IPS DF 4.7 (cell line): ENCODE measurements around the gene SEC63.
"Not testable (repeated sequence)": the region's sequence is repeated elsewhere in the genome, so short reads cannot be mapped to it uniquely, and the experiment has no call there.

ENCODE experiments used
- DNase-seq: peaks from one replicate; pipeline ENCODE4 v3.0.0-alpha.2; 2013; ENCODE audit warnings: low spot score; ENCODE audit errors: extremely low read depth

The SEC63 gene, protein sequence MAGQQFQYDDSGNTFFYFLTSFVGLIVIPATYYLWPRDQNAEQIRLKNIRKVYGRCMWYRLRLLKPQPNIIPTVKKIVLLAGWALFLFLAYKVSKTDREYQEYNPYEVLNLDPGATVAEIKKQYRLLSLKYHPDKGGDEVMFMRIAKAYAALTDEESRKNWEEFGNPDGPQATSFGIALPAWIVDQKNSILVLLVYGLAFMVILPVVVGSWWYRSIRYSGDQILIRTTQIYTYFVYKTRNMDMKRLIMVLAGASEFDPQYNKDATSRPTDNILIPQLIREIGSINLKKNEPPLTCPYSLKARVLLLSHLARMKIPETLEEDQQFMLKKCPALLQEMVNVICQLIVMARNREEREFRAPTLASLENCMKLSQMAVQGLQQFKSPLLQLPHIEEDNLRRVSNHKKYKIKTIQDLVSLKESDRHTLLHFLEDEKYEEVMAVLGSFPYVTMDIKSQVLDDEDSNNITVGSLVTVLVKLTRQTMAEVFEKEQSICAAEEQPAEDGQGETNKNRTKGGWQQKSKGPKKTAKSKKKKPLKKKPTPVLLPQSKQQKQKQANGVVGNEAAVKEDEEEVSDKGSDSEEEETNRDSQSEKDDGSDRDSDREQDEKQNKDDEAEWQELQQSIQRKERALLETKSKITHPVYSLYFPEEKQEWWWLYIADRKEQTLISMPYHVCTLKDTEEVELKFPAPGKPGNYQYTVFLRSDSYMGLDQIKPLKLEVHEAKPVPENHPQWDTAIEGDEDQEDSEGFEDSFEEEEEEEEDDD

DNA sequence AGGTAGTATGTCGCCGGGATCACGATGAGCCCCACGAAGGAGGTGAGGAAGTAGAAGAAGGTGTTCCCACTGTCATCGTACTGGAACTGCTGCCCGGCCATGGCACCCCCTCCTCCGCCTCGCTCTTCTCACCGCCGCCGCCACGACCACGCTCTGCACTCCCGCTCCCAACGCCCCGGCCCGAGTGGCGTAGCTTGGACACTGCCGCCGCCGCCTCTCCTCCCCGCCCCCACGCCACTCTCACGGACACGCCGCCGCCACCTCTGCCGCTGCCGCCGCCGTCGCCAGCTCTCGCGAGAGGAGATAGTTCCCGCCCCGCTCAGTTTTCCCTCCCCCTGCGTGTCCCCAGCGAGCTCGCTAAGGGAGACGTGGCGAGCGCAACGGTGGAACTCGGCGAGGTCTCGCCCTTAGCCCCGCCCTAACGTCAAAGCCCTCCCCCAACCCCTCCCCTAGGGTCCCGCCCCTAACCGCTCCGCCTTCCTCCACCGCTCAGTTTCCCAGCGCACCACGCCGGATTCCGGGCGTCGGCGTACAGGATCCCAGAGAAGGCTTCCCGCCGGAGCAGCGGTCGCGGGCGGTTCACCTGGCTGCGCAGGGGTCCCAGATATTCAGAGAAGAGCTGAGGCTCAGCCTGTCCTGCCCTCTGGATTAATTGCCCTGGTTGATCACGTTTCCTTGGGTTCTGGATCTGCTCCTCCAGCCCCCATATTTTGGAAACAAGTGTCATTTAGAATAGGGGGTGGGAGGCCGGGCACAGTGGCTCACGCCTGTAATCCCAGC is at the start of gene SEC63:
Gene SEC63, minus strand, starts transcription at position 300 of the 780 bp plus-strand sequence. Its CDS starts 199 bp downstream, at position 101.
- DNase-seq, result no peak

DNA sequence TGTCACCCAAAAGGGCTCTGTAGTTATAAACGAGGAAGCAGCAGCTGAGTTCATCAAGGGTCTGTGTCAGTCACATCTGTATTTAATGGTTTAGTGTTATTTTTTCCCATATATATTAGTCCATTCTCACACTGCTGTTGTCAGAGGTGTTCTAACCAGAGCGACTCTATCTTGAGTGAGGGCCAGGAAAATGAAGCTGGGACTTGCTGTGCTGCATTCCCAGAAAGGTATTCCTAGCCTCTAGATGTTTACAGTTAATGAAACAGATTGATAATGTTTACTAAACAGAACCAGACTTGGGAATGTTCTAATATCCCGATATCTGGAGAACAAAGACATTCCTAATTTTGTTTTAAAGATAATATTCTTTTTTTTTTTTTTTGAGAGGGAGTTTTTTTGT is 48.0 kb upstream of the SEC63 start:
- DNase-seq, result no peak

DNA sequence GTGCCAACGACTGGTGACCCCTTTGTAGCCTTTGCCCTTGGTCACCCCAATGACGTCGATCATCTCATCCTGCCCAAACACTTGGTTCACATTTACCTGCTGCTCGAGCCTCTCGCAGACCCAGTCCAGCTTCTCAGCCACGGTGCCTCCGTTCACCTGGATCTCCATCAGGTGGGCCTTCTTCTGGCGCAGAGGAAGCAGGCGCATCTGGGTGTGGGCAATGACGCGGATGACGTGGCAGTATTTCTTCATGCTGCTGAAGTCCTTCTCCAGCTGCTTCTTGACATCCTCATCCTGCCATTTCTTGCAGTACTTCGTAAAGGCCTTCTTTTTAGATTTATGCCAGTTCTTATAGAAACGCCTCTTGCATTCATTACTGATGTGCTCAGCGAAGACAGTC is 46.9 kb upstream of the SEC63 start:
- DNase-seq, result no peak

DNA sequence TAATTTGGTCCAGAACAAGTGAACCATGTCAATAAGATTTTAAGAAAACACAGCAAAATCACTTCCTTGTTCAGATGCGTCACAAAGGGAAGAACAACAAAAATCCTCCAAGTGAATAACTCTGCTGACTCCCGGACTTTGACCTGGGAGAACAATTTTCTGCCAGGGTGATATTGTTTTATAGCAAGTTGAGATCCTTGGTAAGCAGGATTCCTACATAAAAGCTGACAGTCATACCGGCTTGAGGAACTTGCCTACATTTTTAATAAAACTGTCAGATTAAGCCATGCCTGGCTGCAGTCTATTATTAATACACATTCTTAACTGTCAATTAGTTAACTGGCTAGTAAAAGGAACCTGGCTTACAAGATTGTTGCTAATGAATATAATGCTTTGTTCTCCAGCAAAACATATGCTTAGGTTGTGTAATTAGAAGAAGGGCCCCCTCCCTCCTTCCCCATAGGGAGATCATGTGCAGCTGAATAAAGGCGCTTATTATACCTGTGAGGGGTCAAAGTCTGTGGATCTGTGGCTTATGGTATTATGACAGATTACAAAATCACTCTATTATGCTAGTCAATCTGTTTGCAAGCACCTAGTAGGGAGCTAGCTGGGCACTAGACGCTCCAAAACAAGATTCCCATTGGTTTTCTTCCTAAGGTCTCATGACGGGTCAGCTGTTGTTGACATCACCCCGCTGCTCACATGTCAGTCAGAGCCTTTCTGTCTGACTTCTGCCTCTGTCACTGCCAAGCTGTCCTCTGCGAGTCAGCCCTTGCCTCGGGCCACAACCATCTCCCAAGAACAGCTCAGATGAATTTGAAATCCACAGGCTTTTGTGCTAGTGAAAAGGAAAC is 44.6 kb upstream of the SEC63 start:
- no peak for DNase-seq

DNA sequence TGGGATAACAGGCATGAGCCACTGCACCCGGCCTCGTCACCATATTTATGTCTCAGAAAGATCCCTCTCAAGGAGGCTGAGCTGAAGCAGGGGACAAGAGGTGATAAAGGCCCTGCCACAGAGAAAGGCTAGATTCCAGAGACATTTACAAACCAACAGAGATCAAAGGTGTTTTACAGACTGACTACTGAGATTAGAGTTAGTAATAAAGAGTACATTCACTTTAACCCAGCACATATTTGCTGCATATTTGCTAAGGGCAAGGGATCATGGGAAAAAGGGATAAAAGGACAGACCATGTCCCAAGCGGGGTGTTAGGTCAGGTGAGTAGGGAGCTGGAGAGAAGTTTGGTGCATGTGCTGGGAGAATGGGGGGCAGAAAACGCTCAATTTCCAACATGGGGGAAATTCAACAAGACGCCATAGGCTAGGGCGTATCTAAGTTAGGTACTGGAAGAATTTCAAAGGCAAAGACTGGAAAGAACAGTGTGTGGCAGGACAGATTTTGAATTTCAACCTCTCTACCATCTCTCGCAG is 43.8 kb upstream of the SEC63 start:
- DNase-seq, result no peak

DNA sequence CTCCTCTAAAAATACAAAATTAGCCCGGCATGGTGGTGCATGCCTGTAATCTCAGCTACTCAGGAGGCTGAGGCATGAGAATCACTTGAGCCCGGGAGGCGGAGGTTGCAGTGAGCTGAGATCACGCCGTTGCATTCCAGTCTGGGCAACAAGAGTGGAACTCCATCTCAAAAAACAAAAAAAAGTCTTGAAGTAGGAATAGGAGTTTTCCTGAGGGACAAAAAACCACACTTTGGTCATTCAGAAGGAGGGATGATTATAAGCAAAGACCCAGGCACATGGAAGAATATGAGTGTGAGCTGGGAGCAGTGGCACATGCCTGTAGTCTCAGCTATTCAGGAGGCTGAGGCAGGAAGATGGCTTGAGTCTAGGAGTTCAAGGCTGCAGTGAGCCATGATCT is 42.3 kb upstream of the SEC63 start:
- DNase-seq, result not testable (repeated sequence)

DNA sequence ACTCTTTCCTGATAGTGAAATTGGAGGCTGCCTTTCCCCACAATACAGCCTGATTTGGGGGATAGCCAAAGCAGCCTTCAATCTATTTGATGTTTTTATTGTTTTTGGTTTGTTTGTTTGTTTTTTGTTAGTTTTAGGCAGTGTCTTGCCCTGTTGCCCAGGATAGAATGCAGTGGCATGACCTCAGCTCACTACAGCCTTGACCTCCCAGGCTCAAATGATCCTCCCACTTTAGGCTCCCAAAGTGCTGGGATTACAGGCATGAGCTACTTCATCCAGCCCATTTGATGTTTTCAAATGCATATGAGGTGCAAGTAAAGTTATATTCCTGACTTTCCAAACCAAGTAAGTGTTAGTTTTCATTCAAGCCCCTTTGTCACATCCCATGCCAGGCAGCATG is 41.3 kb upstream of the SEC63 start:
- no peak for DNase-seq

DNA sequence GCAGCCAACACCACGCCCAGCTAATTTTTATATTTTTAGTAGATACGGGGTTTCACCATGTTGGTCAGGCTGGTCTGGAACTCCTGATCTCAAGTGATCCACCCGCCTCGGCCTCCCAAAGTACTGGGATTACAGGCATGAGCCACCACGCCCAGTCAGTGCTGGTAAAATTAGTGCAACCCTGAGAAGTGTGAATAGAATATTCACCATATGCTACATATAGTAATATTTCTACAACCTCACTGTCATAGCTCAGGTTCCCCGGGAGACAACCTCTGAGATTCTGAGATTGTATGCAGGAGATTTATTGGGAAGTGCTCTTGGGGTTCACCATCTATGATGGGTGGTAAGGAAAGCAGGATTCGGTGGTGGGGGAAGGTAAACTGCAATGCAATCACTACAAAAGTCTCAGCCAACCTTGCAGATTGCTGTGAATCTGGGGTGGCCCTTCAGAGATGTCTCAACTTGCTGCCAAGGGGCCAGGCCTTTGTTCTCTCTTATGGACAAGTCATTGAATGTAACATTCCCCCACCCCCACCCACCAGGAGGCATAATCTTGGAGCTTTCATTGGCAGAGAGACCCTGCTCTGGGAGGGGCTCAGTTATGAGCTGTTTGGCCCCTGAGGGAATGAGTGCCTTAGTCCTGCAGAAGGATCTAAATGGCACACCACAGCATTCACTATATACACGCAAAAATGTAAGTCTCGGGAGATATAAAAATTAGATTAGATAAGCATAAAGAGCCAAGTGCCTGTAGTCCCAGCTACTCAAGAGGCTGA is 34.0 kb upstream of the SEC63 start:
- no peak for DNase-seq

DNA sequence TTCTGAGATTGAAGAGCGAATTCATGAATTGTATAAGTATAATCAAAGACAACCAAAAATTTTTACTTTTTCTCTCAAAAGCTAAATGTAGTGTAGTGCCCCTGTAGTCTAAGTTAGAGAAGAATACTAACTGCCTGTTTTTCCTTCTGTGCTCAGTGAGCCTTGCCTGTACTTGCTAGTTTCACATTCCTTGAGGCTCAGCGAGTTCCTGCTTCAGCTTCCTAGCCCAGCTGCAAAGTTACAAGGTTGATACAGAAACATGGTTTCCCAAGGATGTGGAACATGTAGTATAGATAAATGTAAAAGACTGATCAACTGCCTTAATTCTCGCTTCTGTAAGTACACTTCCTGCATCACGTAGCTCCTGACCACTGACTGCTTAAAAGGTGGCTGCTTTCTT is 33.1 kb upstream of the SEC63 start:
- DNase-seq, result no peak

DNA sequence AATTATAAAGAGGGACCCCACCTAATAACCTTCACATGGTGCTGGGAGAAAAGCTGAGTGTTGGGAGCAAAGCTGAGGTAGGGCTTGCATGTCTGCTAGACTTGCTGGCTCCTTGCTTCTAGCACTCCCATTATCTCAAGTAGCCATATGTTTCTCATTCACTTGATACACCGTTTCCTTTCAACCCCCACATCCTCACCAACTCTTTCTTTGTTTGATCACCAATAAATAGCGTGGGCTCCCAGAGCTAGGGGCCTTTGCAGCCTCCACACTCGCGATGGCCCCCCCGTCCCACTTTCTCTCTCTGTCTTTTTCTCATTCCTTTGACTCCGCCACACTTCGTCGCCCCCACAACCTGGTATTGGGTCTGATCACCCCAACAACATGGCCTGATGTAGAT is 32.6 kb upstream of the SEC63 start:
- not testable (repeated sequence) for DNase-seq

DNA sequence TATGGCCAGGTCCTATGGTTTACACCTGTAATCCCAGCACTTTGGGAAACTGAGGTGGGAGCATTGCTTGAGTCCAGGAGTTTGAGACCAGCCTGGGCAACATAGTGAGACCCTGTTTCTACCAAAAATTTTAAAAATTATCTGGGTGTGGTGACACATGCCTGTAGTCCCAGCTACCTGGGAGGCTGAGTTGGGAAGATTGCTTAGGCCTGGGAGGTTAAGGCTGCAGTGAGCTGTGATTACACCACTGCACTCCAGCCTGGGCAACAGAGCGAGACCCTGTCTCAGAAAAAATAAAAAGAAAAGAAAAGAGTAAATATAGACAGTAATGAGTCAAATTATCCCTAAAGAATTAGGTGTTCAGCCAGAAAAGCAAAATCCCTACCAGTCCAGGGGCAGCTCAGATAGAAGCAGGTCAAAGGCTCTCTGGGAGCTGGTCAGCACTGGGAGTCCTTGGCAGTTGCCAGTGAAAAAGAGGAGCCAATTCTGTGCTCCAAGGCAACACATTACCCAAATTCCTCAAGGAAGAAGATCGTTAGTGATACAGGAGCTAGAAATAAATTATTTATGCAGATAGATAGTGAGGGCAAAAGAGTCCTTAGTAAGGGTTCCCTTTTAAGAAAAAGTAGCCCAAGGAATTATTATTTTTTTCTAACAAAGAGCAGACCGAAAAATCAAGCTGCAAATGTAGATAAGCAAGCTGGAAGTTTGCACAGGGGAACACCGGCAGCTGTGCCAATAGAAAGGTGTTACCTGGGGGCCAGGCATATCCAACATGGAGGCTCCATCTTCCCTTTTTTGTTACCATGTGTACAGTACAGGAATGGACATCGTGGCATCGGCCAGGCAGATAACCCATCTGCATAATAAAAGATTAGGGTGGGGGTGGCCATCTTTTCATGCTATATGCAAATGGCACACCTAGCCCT is 31.4 kb upstream of the SEC63 start:
- DNase-seq, result no peak

DNA sequence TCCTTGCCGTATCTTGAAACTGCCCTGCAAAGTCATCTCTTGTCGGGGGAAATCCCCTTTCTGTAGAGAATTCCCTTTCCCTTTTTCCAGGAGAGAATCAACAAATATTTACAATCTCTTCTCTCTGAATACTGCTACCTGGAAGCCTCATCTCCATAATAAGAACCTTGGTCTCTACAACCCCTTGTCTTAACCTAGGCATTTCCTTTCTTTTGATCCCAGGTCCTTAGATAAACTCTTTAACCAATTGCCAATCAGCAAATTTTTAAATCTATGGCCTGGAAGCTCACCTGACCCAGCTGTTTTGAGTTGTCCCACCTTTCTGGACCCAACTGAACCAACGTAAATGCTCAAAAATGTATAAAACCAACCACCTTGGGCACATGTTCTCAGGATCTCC is 30.6 kb upstream of the SEC63 start:
- DNase-seq, result no peak

DNA sequence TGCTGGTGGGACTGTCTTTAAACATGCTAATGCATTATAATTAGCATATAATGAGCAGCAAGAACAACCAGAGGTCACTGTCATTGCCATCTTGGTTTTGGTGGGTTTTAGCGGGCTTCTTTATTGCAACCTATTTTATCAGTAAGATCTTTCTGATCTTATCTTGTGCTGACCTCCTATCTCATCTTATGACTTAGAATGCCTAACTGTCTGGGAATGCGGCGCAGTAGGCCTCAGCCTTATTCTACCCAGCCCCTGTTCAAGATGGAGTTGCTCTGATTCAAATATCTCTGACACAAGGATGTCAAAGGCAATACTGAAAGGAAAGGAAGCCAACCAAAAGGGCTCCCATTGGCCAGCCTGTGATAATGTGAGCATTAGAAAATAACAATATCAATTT is 29.8 kb upstream of the SEC63 start:
- no peak for DNase-seq

DNA sequence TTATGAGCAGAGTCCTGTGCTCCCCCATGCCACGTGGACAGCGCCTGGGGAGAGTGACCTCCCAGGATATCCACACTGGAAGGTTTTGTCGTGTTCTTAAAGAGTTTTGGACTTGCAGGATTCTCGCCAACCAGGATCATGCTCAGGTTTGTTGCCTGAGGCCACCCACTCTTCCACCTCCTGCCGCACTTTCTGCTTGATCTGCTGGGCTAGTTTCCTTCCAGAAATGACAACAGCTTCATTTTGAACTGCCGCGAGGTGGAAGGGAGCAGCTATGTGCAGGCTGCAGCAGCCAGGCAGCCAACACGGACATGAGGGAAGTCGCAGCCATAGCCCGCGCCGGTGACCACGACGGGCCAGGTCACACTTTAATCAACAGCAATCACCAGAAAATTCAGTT is 27.7 kb upstream of the SEC63 start:
- no peak for DNase-seq

DNA sequence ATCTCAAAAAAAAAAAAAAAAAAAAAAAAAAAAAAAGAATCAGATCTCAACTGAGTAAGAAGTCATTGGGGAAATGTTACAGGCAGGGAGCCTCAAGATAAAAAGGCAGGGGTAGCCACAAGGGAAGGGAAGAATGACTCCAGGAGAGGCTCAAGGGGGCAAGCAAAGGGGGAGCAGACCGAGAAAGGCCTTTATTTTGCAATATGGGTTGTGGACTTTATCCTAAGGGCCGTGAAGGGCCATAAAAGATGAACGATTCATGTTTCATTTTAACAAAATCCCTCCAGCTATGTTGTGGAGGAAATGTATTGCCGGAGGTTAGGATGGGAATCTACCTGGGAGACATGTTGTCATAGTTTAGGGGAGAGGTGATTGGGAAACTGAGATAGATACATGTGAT is 25.8 kb upstream of the SEC63 start:
- no peak for DNase-seq

DNA sequence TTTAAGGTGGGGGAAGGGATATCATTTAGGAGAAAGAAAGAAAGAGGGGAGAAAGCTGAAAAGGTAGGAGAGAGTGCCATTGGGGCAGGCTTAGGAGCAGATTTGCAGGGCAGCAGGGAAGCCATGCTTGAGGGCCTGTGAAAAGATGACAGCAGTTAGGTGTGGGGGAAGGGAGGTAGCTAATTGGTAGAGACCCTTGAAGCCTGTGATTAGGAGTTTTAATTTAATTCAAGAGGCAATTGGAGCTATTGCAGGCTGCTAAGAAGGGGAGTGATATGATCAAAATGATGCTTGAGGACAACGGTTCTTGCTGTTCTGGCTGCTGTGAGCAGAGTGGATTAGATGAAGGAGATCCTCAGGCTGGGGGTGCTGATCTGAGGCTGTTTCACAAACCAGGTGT is 24.5 kb upstream of the SEC63 start:
- DNase-seq, result no peak

DNA sequence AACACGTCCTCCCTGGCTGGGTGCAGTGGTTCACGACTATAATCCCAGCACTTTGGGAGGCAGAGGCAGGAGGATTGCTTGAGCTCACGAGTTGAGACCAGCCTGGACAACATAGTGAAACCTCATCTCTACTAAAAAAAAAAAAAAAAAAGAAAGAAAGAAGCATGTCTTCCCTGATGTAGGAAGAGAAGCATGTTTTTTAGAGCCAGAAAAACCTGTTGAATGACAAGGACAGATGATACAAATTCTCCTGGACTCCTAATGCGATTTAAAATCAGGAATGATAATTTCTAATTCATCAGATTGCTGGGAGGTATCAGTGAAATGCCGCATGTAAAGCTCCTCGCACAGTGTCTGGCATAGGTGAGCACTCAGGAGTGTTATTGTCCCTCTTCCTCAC is 23.7 kb upstream of the SEC63 start:
- no peak for DNase-seq

DNA sequence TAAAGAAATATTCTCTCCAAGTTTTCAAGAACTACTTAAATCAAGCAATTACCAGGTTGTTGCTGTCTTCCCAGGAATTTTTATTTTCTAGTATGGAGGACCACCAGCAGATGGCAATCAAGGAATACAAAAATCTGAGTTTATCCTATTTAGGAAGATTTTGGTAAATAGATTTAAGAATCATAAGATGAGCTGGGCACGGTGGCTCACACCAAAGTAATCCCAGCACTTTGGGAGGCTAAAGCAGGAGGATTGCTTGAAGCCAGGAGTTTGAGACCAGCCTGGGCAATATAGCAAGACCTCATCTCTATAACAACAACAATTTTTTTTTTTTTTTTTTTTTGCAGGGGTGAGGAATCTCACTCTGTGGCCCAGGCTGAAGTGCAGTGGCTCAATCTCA is 19.3 kb upstream of the SEC63 start:
- no peak for DNase-seq
